WTC11 (cell line): ENCODE data around the gene BTBD10.

Experiments used
- CTCF ChIP-seq: fragments of 200-600 bp; IDR thresholded peaks from 2 replicates; pipeline ENCODE4 v1.8.0; 2022; ENCODE audit warnings: antibody characterized with exemption
- FOXK1 ChIP-seq: sonication (generic); formaldehyde crosslinking; IDR thresholded peaks from 2 replicates; pipeline ENCODE4 v1.8.0; 2022; ENCODE audit warnings: mild to moderate bottlenecking, moderate library complexity, missing genetic modification reagents
- NFE2L1 ChIP-seq: sonication (generic); formaldehyde crosslinking; IDR thresholded peaks from 2 replicates; pipeline ENCODE4 v1.8.1; 2023; ENCODE audit warnings: missing genetic modification reagents
- RORB ChIP-seq: fragments of 250-450 bp; sonication (Bioruptor Pico); IDR thresholded peaks from 2 replicates; pipeline ENCODE4 v1.9.0; 2021; ENCODE audit warnings: mild to moderate bottlenecking
- USF1 ChIP-seq: sonication (generic); formaldehyde crosslinking; IDR thresholded peaks from 2 replicates; pipeline ENCODE4 v1.8.0; 2022; ENCODE audit warnings: mild to moderate bottlenecking, missing genetic modification reagents
- TF ChIP-seq, protein P1 (sequence below): sonication (generic); formaldehyde crosslinking; IDR thresholded peaks from 2 replicates; pipeline ENCODE4 v1.8.1; 2022; ENCODE audit warnings: low read depth, missing genetic modification reagents, borderline replicate concordance

DNA sequence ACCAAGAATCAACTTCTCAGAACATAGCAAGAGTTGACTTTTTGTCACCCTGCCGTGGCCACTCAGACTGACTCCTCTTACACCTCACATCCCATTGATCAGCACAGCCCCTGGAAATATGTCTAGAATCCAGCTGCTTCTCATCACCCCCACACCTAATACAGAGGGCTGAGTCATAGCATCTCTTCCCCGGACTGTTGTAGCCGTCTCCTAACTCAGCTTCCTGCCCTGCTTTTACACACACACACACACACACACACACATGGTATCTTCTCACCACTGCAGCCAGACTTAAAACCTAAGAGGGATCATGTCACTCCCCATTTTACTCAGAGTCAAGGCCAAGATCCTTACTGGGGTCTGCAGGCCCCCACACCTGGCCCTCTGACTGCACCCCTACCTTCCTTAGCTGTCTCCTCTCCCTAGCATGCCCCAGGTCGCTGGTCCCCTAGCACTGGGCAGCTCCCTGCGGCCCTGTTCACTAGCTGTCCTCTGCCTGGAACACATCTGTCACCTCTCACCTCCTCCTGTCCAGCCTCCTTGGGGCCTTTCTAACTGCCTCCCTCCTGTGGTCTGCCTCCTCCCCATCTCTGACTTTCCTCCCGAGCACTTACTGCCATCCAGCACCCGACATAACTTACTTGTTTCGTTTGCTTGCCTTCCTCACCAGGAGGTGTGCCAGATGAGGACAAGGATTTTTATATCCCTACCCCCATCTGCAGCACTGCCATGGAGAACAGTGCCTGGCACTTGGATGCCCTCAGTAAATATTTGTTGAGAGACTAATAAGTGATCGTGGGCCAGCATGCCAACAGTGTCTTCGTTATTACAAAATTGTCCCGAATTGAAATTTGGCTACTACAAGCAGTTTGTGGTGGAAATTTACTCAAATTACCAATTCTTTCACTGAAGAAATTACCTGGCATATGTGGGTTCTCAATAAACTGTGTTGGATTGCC, 123.5 kb downstream of the BTBD10 start:
- TF ChIP-seq FOXK1 (CRISPR knock-in tag), result no peak
- no peak for TF ChIP-seq NFE2L1 (CRISPR knock-in tag)
- TF ChIP-seq RORB (CRISPR knock-in tag), result no peak
- no peak for TF ChIP-seq USF1 (CRISPR knock-in tag)
- TF ChIP-seq CTCF, result no peak
- TF ChIP-seq, protein P1, sequence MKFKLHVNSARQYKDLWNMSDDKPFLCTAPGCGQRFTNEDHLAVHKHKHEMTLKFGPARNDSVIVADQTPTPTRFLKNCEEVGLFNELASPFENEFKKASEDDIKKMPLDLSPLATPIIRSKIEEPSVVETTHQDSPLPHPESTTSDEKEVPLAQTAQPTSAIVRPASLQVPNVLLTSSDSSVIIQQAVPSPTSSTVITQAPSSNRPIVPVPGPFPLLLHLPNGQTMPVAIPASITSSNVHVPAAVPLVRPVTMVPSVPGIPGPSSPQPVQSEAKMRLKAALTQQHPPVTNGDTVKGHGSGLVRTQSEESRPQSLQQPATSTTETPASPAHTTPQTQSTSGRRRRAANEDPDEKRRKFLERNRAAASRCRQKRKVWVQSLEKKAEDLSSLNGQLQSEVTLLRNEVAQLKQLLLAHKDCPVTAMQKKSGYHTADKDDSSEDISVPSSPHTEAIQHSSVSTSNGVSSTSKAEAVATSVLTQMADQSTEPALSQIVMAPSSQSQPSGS (CRISPR knock-in tag), result no peak
